ENCODE measurements around the gene NDST3. TPM values are rescaled to one million over a fixed set of nuclear protein-coding genes. Genes with fewer than 3 reads are reported as not detected.

NDST3 gene
- total RNA-seq, 1 experiment from 2014 or later: 0.70 TPM

GRCh38 chr4:118114720-118115119, 80.4 kb downstream of the NDST3 start:
- no peaks in the 10 kb centered on the region for H3K9me3 ChIP-seq (ENCODE audit: control insufficient read depth, low read depth, low read length)
- H3K23me2 ChIP-seq (ENCODE audit: insufficient read length, low read depth, low read length, poor library complexity, severe bottlenecking): no peaks in the 10 kb centered on the region
- TF ChIP-seq CTCF (conservative IDR thresholded peaks at IDR 0.05): no peak
- Mint-ChIP-seq H3K9me3 (no peaks in the 10 kb centered on the region), H3K27me3 (ENCODE audit: low read depth) (no peaks in the 10 kb centered on the region), H3K36me3 (ENCODE audit: insufficient read depth in 1 of 3, low read depth in 3 of 3) (no peaks in the 10 kb centered on the region), H3K4me3 (no peak overlapping the region), H3K27ac (no peak overlapping the region), H3K4me1 (peaks cover 0 to 5% of the 10 kb centered on the region in 2 experiments; a peak in 1 of 4 replicates)
- no peaks in the 10 kb centered on the region; the same call in 1 of the 2 replicates for H3K4me1 ChIP-seq (ENCODE audit: insufficient read depth, low read length)
- H3K79me2 ChIP-seq (ENCODE audit: insufficient read depth, low read length): no peaks in the 10 kb centered on the region
- no peaks in the 10 kb centered on the region for H3K79me1 ChIP-seq (ENCODE audit: insufficient read depth, low read depth, low read length, poor library complexity, severe bottlenecking)
- H2BK5ac ChIP-seq (ENCODE audit: insufficient read length, low read length): no peak overlapping the region
- no peak for DNase-seq
- H4K20me1 ChIP-seq (ENCODE audit: control insufficient read depth, insufficient read depth, insufficient read length): no peaks in the 10 kb centered on the region
- H2BK12ac ChIP-seq (ENCODE audit: insufficient read length, low read depth, low read length): no peak overlapping the region
- no peak overlapping the region for H3T11ph ChIP-seq (ENCODE audit: low read length)
- H3K4ac ChIP-seq (ENCODE audit: low read depth, low read length): no peak overlapping the region
- H2AK5ac ChIP-seq (ENCODE audit: insufficient read length, low read length): no peak overlapping the region
- H3K18ac ChIP-seq (ENCODE audit: insufficient read length, low read depth, low read length): no peak overlapping the region
- no CpG with 5 or more reads among the region's 3 CpGs for WGBS (ENCODE audit: extremely low coverage, insufficient read length, low lambda C conversion rate)
- H2BK15ac ChIP-seq (ENCODE audit: low read depth, low read length): no peak overlapping the region
- no peak overlapping the region for H2BK120ac ChIP-seq (ENCODE audit: low read depth, low read length, poor library complexity, severe bottlenecking)
- H3K9ac ChIP-seq (ENCODE audit: extremely low read depth, insufficient read length, low read length): no peak overlapping the region
- no peak overlapping the region for H4K5ac ChIP-seq (ENCODE audit: insufficient read length, low read depth, low read length)
- H2AFZ ChIP-seq (ENCODE audit: low read length): no peak overlapping the region
- no peak overlapping the region for H3K27ac ChIP-seq (ENCODE audit: insufficient read length, low read depth, low read length)
- no peak overlapping the region for H3K56ac ChIP-seq (ENCODE audit: insufficient read length, low read depth, low read length)
- no peak overlapping the region for H4K91ac ChIP-seq (ENCODE audit: insufficient read length, low read depth, low read length)
- no peak overlapping the region for H3K23ac ChIP-seq (ENCODE audit: insufficient read length, low read depth, low read length)
- no peak overlapping the region for H4K8ac ChIP-seq (replicated peaks; ENCODE audit: insufficient read length, low read depth, low read length)
- no peak overlapping the region for H2BK20ac ChIP-seq (ENCODE audit: low read depth, low read length, poor library complexity, severe bottlenecking)
- H3K14ac ChIP-seq (ENCODE audit: insufficient read depth, low read length): no peak overlapping the region
- no peak overlapping the region for H3K4me2 ChIP-seq (ENCODE audit: insufficient read depth, insufficient read length, low read length)
- H3K27me3 ChIP-seq (ENCODE audit: insufficient read depth, low read length): no peaks in the 10 kb centered on the region
